Body of pancreas (tissue), 4 donors: ENCODE measurements around the gene LDLRAD4. TPM values are rescaled to one million over a fixed set of nuclear protein-coding genes. Genes with fewer than 3 reads are reported as not detected.

ENCODE experiments used
- ATAC-seq: fragments of 150-250 bp; one replicate; pipeline ENCODE4 v1.9.1; 2016
- DNase-seq, 4 donors: peaks; one replicate each; pipeline ENCODE4 v3.0.0-alpha.2; 2019
- H3K27ac ChIP-seq, 4 donors: fragments of 200-600 bp; sonication (generic); 1 replicate in 3 of 4; 2 replicates in 1 of 4; pipeline versions ENCODE4 v1.5.1 to v1.6.1; 2016 to 2019; ENCODE audit warnings: mild to moderate bottlenecking in 1 of 4, mixed read lengths in 1 of 4, moderate library complexity in 1 of 4
- H3K27me3 ChIP-seq, 2 donors: fragments of 200-600 bp; sonication (generic); one replicate each; pipeline ENCODE4 v1.6.0; 2016; ENCODE audit warnings: mild to moderate bottlenecking in 1 of 2
- H3K36me3 ChIP-seq, 2 donors: fragments of 200-600 bp; sonication (generic); replicated peaks in 1 of 2; 2 replicates each; pipeline ENCODE4 v1.5.1; 2016; ENCODE audit warnings: low read depth in 2 of 2; ENCODE audit not compliant: insufficient read depth in 1 of 2
- H3K4me1 ChIP-seq: fragments of 200-600 bp; sonication (generic); one replicate; pipeline ENCODE4 v1.6.0; 2016
- H3K4me3 ChIP-seq, 2 donors: fragments of 200-600 bp; sonication (generic); 1 replicate in 1 of 2; 2 replicates in 1 of 2; pipeline ENCODE4 v1.5.1; 2016 to 2019
- H3K9me3 ChIP-seq, 3 donors: fragments of 200-600 bp; sonication (generic); 1 replicate in 2 of 3; 2 replicates in 1 of 3; pipeline ENCODE4 v1.5.1; 2016
- POLR2A ChIP-seq, 3 donors: fragments of 450-650 bp; IDR thresholded peaks; one replicate each; pipeline ENCODE4 v1.6.1; 2016; ENCODE audit warnings: antibody characterized with exemption in 3 of 3, mild to moderate bottlenecking in 2 of 3
- WGBS, 2 donors: methylation state at CpG; one replicate each; pipeline ENCODE4 v1.1.5; 2017; 5-methylcytosine and 5-hydroxymethylcytosine counted together
- intact Hi-C: fragments of 100-400 bp; cut with DNase I; formaldehyde crosslinking; loops from one replicate; pipeline ENCODE4 v1.15.1; 2023
- total RNA-seq, 2 donors: library from RNA; depleted of rRNA; stranded (reverse); fragments of >200 nt; gene quantifications; one replicate each; pipeline ENCODE4 v1.1.0, GENCODE V29; 2016
- TF ChIP-seq, protein P1 (sequence below), 7 experiments: fragments of 450-650 bp in 4 of 7; fragments of 200-600 bp in 3 of 7; sonication (generic) in 3 of 7; IDR thresholded peaks; one replicate each; pipeline ENCODE4 v1.5.1; 2016 to 2019; ENCODE audit warnings: antibody characterized with exemption in 7 of 7

Gene LDLRAD4
- total RNA-seq, 2 donors from 2014 or later: 8.6 to 35.9 TPM

DNA sequence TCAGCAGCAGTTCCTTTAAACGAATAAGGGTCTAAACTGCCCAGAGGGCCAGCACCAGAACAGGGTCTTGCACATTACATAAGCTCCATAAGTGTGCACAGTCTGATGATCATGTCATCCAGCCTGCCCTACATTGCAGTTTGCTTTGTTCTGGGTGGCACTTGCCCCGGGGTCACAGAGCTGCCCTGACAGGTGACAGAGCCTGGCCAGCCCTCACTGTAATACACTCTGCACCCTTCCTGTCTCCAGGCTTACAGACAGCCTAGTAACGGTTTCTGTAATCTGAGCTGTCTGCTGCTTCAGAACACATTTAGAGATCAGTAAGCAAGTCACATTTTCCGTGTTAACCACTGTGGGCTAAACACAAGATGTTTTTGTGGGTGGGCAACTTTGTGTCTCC, 294.5 kb downstream of the LDLRAD4 start:
- H3K9me3 ChIP-seq: no peaks in the 10 kb centered on the region
- no peaks in the 10 kb centered on the region for H3K36me3 ChIP-seq
- no peaks in the 10 kb centered on the region for H3K4me1 ChIP-seq
- no peak overlapping the region for H3K27ac ChIP-seq
- WGBS, 2 donors: 39 to 61% methylated on average over 4 of the region's 4 CpGs
- ATAC-seq (peak; percentile 33), DNase-seq (no peak)
- TF ChIP-seq, protein P1, sequence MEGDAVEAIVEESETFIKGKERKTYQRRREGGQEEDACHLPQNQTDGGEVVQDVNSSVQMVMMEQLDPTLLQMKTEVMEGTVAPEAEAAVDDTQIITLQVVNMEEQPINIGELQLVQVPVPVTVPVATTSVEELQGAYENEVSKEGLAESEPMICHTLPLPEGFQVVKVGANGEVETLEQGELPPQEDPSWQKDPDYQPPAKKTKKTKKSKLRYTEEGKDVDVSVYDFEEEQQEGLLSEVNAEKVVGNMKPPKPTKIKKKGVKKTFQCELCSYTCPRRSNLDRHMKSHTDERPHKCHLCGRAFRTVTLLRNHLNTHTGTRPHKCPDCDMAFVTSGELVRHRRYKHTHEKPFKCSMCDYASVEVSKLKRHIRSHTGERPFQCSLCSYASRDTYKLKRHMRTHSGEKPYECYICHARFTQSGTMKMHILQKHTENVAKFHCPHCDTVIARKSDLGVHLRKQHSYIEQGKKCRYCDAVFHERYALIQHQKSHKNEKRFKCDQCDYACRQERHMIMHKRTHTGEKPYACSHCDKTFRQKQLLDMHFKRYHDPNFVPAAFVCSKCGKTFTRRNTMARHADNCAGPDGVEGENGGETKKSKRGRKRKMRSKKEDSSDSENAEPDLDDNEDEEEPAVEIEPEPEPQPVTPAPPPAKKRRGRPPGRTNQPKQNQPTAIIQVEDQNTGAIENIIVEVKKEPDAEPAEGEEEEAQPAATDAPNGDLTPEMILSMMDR (IDR thresholded peaks at IDR 0.05): no peak
- no peak for TF ChIP-seq POLR2A (IDR thresholded peaks at IDR 0.05)
- H3K4me3 ChIP-seq: no peak overlapping the region
- no peaks in the 10 kb centered on the region for H3K27me3 ChIP-seq
- intact Hi-C loops: no loop called here

DNA sequence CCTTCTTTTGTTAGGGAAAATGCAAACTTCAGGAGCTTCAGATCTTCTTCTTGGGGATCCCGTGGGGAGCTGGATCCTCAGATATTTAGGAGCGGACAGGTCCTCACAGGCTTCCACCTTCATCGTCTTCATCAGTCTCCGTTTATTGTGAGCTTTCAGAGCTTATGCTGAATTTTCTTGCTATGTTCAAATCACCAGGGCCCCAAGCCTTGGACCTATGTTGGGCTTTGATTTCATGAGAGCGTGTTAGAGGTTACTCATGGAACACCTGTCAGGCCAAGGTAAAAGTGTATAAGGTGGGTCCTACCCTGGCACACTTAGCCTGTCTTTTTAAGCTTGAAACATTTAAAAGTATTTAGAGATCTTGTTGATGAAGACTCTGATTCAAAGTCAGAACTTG, 294.9 kb downstream of the LDLRAD4 start:
- 86 to 94% methylated on average over 5 of the region's 5 CpGs for WGBS, 2 donors
- DNase-seq: no peak
- Histone ChIP-seq H3K4me3 (no peak overlapping the region), H3K27me3 (no peaks in the 10 kb centered on the region), H3K4me1 (no peaks in the 10 kb centered on the region), H3K9me3 (no peaks in the 10 kb centered on the region), H3K36me3 (no peaks in the 10 kb centered on the region), H3K27ac (no peak overlapping the region)
- no peak for ATAC-seq
- intact Hi-C loops: no loop called here
- TF ChIP-seq POLR2A (IDR thresholded peaks at IDR 0.05): no peak
- TF ChIP-seq, protein P1 (IDR thresholded peaks at IDR 0.05): no peak

DNA sequence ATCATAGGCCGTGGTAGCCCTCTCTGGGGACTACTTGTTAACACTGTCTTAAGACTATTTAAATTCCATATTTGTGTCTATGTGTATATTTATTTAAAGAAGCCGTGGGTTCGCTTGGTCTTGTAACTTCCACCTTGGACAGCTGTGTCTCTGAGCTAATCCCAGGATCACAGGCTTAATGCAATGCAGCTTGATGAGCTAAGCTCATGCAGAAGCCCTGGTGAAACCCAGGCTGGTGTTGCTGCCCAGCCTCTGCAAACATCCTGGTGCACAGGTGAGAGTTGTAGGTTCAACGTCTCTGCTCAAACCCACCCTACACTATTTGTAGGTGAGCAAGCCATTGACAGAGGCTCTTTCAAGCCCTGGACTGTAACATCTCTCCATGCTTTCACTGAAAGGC, 296.0 kb downstream of the LDLRAD4 start:
- DNase-seq: no peak
- no peak overlapping the region for H3K27ac ChIP-seq
- 91 to 92% methylated on average over 4 of the region's 4 CpGs for WGBS, 2 donors
- no peaks in the 10 kb centered on the region for H3K27me3 ChIP-seq
- ATAC-seq: no peak
- H3K4me1 ChIP-seq: no peaks in the 10 kb centered on the region
- intact Hi-C loops: no loop called here
- H3K36me3 ChIP-seq: no peaks in the 10 kb centered on the region
- no peaks in the 10 kb centered on the region for H3K9me3 ChIP-seq
- TF ChIP-seq POLR2A (IDR thresholded peaks at IDR 0.05): no peak
- TF ChIP-seq, protein P1 (IDR thresholded peaks at IDR 0.05): no peak
- H3K4me3 ChIP-seq: no peak overlapping the region

DNA sequence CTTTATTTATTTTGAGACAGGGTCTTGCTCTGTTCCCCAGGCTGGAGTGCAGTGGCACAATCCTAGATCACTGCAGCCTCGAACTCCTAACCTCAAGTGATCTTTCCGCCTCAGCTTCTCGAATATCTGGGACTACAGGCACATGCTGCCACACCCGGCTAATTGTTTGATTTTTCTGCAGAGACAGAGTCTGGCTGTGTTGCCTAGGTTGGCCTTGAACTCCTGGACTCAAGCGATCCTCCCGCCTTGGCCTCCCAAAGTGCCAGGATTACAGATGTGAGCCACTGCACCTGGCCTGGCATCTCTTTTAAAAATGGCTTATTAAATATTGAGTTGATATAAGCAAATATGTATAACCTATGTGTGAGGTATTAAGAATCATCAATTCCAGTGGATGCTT, 298.3 kb downstream of the LDLRAD4 start:
- no peak for ATAC-seq

DNA sequence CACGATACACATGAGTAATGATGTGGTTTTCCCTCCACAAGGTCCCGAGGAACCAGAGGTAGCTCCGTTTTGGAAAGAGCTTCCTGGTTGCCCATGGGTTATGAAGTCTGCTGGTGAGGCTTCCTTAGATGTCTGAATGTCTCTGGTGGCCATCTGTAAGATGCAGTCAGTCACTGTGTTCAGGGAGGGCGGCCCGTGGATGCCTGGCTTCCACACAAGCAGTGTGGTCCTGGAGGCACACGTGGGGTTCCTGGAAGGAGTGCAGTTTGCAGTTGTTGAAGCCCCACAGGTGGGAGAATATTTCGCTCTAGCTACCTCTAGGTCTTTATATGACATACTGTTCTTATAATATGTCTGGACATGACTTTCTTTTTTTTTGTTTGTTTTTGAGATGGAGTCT, 298.8 kb downstream of the LDLRAD4 start:
- Histone ChIP-seq H3K9me3 (no peaks in the 10 kb centered on the region), H3K27me3 (no peaks in the 10 kb centered on the region), H3K36me3 (no peaks in the 10 kb centered on the region), H3K4me1 (no peaks in the 10 kb centered on the region), H3K4me3 (no peak overlapping the region), H3K27ac (no peak overlapping the region)
- no peak for TF ChIP-seq POLR2A (IDR thresholded peaks at IDR 0.05)
- TF ChIP-seq, protein P1 (IDR thresholded peaks at IDR 0.05): no peak
- no peak for ATAC-seq
- 79 to 82% methylated on average over 7 of the region's 7 CpGs for WGBS, 2 donors
- intact Hi-C loops: no loop called here
- no peak for DNase-seq

More for the DNA sequence above, 298.3 kb downstream of the LDLRAD4 start:
- intact Hi-C loops: no loop called here
- 79 to 82% methylated on average over 6 of the region's 6 CpGs for WGBS, 2 donors
- no peak for DNase-seq
- TF ChIP-seq POLR2A (IDR thresholded peaks at IDR 0.05): no peak
- TF ChIP-seq, protein P1 (IDR thresholded peaks at IDR 0.05): no peak
- Histone ChIP-seq H3K9me3 (no peaks in the 10 kb centered on the region), H3K4me1 (no peaks in the 10 kb centered on the region), H3K27ac (no peak overlapping the region), H3K27me3 (no peaks in the 10 kb centered on the region), H3K4me3 (no peak overlapping the region), H3K36me3 (no peaks in the 10 kb centered on the region)
